Measurements from ENCODE around the gene TSKU.

Gene TSKU

DNA sequence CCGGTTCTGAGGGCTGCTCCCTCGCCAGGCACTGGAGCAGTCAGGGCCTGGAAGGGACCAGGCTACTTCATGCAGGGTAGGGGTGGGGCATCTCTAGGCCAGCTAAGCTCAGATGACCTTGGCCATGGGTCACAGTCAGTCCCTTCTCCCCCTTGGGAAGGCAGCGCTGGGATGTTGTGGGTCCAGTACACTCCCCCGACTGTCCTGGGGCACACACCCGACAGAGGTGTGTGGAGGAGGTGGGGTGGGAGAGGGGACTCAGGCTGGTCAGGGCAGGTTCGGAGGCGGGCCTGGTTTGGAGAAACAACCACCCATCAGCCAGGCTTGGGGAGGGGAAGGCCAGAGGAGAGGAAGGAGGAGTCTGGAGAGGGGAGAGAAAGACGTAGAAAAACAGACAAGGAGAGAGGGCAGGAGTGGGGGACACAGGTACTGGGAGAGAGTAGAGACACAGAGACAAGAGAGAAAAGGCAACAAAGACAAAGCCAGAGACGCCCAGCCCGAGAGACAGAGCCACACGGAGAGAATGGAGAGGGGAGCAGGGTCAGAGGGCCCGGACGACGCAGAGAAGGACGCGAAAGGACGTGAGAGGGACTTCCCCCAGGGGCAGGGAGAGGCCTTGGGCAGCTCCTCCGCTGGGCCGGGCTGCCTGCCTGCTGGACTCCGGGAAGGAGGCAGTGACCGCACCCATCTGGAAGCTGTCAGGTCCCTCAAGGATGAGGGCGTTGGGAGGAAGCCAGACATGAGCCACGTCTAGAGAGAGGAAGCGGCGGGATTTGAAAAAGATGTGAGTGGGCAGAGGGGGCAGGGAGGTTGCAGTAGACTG, 30.6 kb upstream of the TSKU start:
- no peak overlapping the region for H3K4me3 ChIP-seq (ENCODE audit: control insufficient read depth, low read depth, low read length)
- peak; percentile 85 for DNase-seq (ENCODE audit: low read depth)
- TF ChIP-seq, protein P1, sequence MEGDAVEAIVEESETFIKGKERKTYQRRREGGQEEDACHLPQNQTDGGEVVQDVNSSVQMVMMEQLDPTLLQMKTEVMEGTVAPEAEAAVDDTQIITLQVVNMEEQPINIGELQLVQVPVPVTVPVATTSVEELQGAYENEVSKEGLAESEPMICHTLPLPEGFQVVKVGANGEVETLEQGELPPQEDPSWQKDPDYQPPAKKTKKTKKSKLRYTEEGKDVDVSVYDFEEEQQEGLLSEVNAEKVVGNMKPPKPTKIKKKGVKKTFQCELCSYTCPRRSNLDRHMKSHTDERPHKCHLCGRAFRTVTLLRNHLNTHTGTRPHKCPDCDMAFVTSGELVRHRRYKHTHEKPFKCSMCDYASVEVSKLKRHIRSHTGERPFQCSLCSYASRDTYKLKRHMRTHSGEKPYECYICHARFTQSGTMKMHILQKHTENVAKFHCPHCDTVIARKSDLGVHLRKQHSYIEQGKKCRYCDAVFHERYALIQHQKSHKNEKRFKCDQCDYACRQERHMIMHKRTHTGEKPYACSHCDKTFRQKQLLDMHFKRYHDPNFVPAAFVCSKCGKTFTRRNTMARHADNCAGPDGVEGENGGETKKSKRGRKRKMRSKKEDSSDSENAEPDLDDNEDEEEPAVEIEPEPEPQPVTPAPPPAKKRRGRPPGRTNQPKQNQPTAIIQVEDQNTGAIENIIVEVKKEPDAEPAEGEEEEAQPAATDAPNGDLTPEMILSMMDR (IDR thresholded peaks at IDR 0.05; ENCODE audit: control insufficient read depth, insufficient read depth, low read depth, low read length, missing control alignments): no peak

DNA sequence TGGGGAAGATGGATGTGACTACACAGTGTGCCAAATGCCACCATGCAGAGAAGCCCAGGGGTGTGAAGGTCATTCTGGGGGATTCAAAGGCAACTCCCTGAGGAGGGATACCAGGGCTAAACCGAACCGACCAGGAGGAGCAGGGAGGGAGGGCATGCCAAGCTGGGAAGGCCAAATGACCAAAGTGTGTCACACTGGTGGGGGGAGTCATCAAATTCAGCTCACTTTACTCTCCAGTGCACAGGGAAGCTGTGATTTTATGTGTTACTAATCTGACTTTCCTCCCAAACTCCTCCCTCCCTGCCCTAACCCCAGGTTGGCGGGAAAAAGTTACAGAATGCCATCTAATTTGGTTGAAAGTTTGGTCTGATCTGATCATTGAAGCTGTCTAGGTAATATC, 29.7 kb upstream of the TSKU start:
- TF ChIP-seq, protein P1 (IDR thresholded peaks at IDR 0.05; ENCODE audit: control insufficient read depth, insufficient read depth, low read depth, low read length, missing control alignments): no peak
- no peak overlapping the region for H3K4me3 ChIP-seq (ENCODE audit: control insufficient read depth, low read depth, low read length)
- no peak for DNase-seq (ENCODE audit: low read depth)

DNA sequence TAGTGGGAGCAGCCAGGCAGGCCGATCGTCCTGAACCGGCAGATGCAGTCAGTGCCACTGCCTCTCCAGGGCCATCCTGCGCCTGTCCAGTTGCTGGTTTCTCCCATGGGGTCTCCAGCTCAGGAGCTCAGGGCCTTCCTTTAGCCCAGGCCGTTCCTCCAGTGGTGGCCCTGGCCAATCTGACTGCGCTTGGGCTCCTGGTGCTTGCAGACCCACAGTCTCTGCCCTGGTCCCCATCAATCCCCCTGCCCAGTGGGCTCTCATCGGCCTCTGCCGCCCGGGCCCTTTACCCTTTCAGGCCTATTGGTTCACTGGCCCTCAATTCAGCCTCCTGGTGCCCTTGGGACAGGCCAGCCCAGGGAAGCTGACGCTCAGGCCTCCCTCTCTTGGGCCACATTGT, 29.2 kb upstream of the TSKU start:
- TF ChIP-seq, protein P1 (IDR thresholded peaks at IDR 0.05; ENCODE audit: control insufficient read depth, insufficient read depth, low read depth, low read length, missing control alignments): no peak
- no peak overlapping the region for H3K4me3 ChIP-seq (ENCODE audit: control insufficient read depth, low read depth, low read length)
- DNase-seq (ENCODE audit: low read depth): no peak

DNA sequence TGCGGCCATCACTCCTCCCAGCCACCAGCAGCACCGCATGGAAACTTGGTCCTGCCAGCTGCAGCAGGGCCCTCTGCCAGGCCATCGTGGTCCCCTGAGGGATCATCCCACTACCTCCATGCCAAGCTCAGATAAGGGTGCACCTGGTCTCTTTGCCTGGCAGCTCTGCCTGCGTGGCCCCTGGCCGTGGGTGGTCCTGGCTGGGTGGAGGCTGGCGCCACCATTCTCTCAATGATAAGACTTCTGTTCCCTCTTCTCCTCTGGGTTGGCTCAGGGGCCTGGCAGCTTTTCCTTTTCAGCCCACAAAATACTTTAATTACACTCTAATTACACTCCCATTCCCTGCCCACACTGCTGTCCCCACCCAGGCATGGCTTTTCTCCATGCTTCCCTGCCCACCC, 26.8 kb upstream of the TSKU start:
- no peak overlapping the region for H3K4me3 ChIP-seq (ENCODE audit: control insufficient read depth, low read depth, low read length)
- TF ChIP-seq, protein P1 (IDR thresholded peaks at IDR 0.05; ENCODE audit: control insufficient read depth, insufficient read depth, low read depth, low read length, missing control alignments): no peak
- DNase-seq (ENCODE audit: low read depth): no peak

DNA sequence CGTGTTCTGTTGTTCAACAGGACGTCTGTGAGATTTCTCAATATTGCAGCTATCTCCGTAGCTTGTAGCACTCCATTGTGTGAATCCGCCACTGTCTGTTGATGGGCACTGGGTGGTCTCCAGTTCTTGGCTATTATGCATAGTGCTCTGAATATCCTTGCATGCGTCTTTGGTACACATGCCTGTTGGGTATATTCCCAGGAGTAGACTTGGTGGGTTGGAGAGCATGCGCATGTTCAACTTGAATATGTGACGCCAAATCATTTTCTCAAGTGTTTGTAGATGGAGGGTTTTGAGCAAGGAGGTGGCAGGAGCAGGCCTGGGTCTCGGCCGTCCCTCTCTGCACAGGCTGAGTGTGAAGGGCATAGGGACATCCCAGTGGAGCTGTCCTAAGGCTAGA, 24.8 kb upstream of the TSKU start:
- TF ChIP-seq, protein P1 (IDR thresholded peaks at IDR 0.05; ENCODE audit: control insufficient read depth, insufficient read depth, low read depth, low read length, missing control alignments): no peak
- DNase-seq (ENCODE audit: low read depth): no peak
- no peak overlapping the region for H3K4me3 ChIP-seq (ENCODE audit: control insufficient read depth, low read depth, low read length)

DNA sequence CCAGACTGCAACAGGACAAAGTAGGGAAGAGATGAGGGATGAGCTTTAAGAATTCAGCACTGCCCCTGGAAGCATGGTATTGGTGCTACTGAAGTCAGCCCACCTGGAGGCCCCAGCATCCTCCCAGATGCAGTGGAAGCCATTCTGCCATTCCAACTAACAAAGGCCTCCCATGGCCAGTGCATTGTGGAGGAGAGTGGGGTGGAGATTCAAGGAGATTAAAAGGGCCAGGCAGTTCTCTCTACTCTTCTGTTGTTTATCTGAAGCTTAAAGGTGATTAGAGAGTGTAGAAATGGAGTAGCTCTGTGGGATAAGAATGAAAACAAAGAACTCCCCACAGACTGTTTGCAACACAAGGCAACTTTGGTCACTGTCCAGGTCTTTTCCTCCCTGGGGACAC, 24.1 kb upstream of the TSKU start:
- DNase-seq (ENCODE audit: low read depth): no peak
- TF ChIP-seq, protein P1 (IDR thresholded peaks at IDR 0.05; ENCODE audit: control insufficient read depth, insufficient read depth, low read depth, low read length, missing control alignments): no peak
- H3K4me3 ChIP-seq (ENCODE audit: control insufficient read depth, low read depth, low read length): no peak overlapping the region
